Central memory CD4-positive, alpha-beta T cell (primary cell): ENCODE results near the gene VWA1.
A peak's percentile ranks its signal among the peaks of the same experiment; 100 is the strongest.
"Not testable (repeated sequence)": the region's sequence is repeated elsewhere in the genome, so short reads cannot be mapped to it uniquely, and the experiment has no call there.

Experiments
- DNase-seq: peaks from one replicate; pipeline ENCODE4 v3.0.0; 2022

The VWA1 gene

GRCh38 chr1:1403653-1404052 lies 31.8 kb upstream of the VWA1 start:
- DNase-seq: no peak

GRCh38 chr1:1406101-1406820 lies 29.2 kb upstream of the VWA1 start:
- no peak for DNase-seq

DNA sequence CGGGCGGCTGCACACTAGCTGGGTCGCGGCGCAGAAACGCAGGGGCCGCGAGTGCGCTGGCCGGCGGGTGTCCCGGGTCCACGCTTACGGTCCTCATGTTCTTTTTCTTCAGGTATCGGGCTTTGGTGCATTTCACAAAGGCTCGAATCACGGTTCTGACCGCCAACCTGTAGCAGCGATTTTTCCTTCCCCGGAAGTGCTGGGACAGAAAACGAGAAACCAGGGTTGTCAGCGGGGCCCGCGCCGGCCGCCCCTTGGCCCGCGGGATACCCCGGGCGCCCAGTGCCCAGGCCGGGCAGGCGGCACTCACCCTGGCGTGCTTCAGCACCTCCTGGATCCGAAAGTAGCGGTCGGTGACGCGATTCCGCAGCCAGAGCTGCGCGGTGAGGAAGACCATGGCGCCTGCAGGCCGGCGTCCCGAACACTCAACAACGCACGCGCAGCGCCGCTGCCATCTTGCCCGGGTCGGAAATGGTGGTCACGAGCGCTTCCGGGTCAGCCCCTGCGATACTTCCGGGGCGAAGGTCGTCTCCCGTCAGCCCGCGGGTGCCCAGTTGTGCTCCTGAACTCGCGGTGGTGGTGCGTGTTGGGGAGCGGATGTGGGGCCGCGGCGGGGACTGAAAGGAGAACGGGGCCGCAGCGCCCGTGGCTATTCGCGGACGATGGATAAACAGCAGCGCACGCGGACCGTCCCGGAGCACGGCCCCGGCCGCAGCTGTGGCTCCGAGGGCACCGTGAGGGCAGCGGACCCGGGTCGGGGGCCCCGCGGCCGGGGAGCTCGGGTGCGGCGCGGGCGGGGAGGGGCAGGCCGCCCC lies 28.5 kb upstream of the VWA1 start, which contains the start of gene MRPL20:
TSS of gene MRPL20 (minus strand) at position 473 of the 815 bp plus-strand sequence. CDS start at position 397, 76 bp downstream.
- DNase-seq: peak; percentile 95

GRCh38 chr1:1407636-1408318 lies 27.7 kb upstream of the VWA1 start:
- DNase-seq: no peak

GRCh38 chr1:1410238-1410637 lies 25.3 kb upstream of the VWA1 start:
- DNase-seq: not testable (repeated sequence)

DNA sequence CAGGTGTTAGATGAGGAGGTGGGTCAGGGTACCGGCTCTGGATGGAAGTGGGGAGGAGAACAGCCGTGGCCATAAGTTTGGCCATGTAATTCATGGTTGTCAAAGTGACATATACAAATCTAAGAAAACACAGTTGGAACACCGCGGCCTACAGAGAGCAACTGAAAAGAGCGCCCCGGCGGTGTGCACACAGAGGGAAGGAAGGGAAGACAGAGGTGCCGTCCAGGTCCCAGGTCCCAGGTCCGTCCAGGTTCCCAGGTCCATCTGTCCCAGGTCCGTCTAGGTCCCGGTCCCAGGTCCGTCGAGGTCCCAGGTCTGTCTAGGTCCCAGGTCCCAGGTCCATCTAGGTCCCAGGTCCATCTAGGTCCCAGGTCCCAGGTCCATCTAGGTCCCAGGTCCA lies 23.9 kb upstream of the VWA1 start:
- no peak for DNase-seq

DNA sequence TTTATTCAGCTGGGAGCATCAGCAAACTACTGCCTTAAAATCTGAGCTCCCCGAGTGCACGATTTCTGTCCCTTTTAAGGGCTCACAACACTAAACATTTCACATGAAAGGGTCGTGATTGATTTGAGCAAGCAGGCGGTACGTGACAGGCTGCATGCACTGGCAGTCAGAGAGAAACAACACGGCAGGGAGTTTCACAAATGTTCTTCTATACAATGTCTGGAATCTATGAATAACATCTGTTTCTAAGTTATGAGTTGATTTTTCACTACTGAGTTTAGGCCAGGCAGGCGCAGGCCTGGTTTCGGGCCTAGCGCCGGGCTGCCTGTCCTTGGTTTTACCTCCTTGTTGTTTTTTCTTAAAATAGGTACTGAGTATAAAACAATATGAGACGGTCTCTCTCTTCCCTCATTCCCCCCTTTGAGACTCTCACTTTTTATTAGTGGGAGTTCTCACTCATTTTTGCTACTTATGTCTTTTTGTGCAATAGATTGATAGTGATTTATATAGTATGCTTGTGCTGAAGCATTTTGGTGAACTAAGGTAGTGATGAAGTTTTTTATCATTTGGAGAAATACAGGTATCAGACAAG lies 23.1 kb upstream of the VWA1 start:
- DNase-seq: not testable (repeated sequence)

DNA sequence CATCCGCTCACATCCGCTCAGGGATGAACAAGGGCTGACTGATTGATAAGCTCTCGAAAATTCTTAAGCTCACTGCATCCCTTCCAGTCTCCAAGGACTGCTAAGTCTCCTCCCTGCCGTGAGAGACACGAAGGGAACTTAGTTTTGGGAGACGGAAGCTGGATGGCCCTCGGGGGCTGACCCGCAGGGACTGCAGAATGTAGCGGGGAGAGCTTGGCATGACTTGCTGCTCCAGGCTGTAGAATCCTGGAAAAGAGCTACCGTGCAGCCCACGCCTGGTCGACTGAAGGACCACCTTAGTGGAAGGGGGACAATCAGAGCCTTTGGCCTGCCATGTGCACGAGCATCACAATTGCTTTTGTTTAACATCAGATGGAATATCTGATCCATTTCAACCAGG lies 19.7 kb upstream of the VWA1 start:
- no peak for DNase-seq

DNA sequence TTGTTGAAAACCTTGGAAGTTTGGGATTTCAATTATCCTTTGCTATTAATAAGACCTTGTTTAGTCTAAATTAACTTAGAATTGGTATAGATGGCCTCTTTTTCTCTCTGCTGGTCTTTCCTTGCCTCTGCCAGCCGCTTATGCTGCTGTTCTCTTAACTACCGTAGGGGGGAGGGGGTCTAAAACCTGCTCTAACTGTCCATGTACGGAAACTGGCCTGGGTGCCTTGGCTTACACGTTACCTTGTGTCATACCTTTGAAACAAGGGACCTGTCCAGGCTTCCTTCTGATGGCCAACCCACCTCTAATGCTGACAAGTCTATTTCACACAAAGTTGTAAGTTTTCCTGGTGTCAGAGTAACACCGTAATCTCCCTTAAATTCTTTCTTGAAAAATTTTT lies 18.1 kb upstream of the VWA1 start:
- DNase-seq: not testable (repeated sequence)

GRCh38 chr1:1417825-1418463 lies 17.5 kb upstream of the VWA1 start:
- not testable (repeated sequence) for DNase-seq

GRCh38 chr1:1418464-1419362 lies 16.8 kb upstream of the VWA1 start:
- no peak for DNase-seq

GRCh38 chr1:1419363-1419812 lies 16.1 kb upstream of the VWA1 start:
- DNase-seq: no peak

DNA sequence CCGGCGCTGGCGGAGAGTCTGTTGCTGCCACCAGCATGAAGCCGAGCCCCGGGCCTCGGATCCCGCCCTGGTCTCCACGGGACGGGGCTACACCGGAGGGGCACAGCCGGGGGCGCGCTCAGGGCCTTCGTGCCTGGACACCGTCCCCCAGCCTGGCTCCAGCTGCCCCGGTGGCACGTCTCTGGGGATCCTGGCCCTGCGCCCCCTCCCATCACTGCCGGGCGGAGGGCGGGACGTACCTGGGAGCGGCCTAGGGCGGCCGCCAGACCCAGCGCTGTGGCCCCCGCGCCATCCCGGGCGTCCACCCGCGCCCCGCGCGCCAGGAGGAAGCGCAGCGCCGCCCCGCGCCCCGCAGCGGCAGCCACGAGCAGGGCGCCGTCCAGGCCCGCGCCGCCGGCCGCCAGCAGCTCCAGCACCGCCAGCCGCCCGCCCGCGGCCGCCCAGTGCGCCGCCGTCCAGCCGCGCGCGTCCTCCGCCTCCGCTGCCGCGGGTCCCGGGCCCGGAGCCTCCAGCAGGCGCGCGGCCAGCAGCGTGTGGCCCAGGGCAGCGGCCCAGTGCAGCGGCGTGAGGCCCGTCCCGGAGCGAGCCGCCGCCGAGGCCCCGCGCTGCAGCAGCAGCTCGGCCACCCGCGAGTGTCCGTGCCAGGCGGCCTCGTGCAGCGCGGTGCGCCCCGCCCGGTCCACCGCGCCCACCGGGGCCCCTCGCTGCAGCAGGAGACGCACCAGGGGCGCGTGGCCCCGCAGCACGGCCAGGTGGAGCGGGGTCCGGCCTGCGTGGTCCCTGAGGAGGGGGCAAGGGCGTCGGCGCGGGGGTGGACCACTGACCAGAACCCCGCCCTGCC lies 15.5 kb upstream of the VWA1 start:
- no peak for DNase-seq

DNA sequence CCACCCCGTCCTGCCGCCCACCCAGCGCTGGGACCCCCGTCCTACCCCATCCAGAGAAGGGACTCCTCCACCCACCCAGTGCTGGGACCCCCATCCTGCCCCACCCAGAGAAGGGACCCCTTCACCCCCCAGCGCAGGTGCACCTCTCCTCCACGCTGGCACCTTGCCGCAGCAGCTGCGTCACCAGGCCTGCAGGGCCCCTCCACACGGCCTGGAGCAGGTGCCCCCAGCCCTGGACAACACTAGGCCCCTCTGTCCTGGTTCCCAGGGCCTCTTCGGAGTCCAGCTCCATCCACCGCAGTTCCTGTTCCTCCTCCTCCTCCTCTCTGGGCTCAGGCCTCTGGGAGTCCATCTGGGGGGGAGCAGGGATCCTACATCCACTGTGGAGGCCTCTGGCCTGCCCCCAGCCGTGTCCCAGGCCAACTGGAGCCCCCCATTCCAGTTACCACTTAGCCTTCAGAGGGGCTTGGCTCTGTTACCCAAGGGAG lies 14.8 kb upstream of the VWA1 start:
- DNase-seq: no peak

GRCh38 chr1:1421147-1421906 lies 14.2 kb upstream of the VWA1 start, which contains the start of gene ANKRD65:
TSS of gene ANKRD65 (minus strand) at chr1:1421276. CDS start at chr1:1421005, 271 bp downstream.
- DNase-seq: no peak

DNA sequence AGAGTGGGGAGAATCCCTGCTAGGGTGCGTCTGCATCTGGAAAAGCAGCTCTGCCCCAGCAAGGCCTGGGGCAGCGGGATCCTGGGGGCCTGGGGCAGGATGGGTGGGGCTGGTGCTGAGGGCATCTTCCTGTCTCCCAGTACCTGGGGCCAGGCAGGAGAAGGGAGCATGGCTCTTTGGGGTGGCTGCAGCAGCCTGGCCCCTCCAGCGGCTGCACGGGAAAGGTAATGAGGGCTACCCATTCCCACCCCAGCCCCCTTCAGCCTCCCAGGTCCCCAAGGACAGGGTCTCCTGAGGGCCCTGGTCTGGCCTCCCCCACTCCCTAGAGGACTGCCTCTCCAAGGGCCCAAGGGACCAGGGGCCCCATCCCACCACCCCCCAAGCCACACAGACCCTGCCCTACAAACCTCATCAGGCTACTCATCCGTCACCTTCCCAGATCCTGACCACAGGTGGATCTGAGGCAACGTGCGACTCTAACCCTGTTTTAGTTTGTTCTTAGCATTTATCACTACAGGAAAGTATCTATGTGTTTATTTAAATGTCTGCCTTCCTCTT lies 13.5 kb upstream of the VWA1 start:
- DNase-seq: no peak

DNA sequence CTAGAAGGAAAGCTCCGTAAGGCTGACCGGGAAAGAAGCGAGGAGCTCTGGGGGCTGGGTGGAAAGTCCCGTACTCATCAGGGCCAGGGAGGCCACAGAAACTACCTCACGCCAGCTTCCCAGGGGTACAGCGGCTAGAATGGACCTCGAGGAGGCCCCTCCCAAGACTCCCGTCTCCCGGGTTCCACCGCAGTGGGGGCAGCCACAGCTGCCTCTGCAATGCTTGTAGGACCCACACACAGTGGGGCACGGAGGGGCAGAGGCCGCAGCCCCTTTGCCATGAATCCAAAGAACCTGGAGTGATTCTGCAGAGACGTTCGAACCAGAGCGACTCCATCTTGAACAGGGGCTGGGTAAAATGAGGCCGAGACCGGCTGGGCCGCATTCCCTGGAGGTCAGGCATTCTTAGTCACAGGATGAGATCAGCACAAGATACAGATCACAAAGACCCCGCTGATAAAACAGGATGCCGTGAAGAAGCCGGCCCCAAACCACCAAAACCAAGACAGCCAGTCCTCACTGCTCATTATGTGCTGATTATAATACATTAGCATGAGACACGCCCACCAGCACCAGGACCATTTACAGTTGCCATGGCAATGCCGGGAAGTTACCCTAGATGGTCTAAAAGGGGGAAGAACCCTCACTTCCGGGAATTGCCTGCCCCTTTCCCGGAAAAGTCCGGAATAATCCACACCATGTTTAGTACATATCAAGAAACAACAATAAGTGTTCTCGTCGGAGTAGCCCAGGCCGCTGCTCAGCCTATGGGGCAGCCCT lies 12.8 kb upstream of the VWA1 start:
- DNase-seq: no peak

- no peak for DNase-seq
Measured at GRCh38 chr1:1423245-1423597, 12.3 kb upstream of the VWA1 start.
